Breast epithelium (tissue), 4 donors: ENCODE results near the gene ERLIN1. TPM values are rescaled to one million over a fixed set of nuclear protein-coding genes. Genes with fewer than 3 reads are reported as not detected.

Experiments used
- DNase-seq, 2 donors: peaks; one replicate each; pipeline ENCODE4 v3.0.0-alpha.2; 2019; ENCODE audit warnings: low spot score in 2 of 2
- H3K27ac ChIP-seq, 2 donors: fragments of 200-600 bp; sonication (generic) in 1 of 2; one replicate each; pipeline ENCODE4 v1.5.1; 2016 to 2019; ENCODE audit warnings: mild to moderate bottlenecking in 1 of 2
- H3K27me3 ChIP-seq, 2 donors: fragments of 200-600 bp; sonication (generic) in 1 of 2; one replicate each; pipeline versions ENCODE4 v1.5.1 to v1.6.0; 2017 to 2019; ENCODE audit warnings: control low read depth in 1 of 2, mild to moderate bottlenecking in 1 of 2
- H3K36me3 ChIP-seq: fragments of 200-600 bp; one replicate; pipeline ENCODE4 v1.5.1; 2019
- H3K4me1 ChIP-seq, 2 donors: fragments of 200-600 bp; sonication (generic); one replicate each; pipeline ENCODE4 v1.5.1; 2016 to 2019; ENCODE audit warnings: control low read depth in 1 of 2
- H3K4me3 ChIP-seq, 3 donors: fragments of 200-600 bp; sonication (generic); 1 replicate in 2 of 3; 2 replicates in 1 of 3; pipeline ENCODE4 v1.5.1; 2016 to 2019; ENCODE audit warnings: mild to moderate bottlenecking in 3 of 3, moderate library complexity in 2 of 3
- H3K9me3 ChIP-seq, 2 donors: fragments of 200-600 bp; sonication (generic) in 1 of 2; one replicate each; pipeline ENCODE4 v1.5.1; 2016 to 2019; ENCODE audit warnings: control low read depth in 1 of 2
- POLR2A ChIP-seq: fragments of 450-650 bp; IDR thresholded peaks from one replicate; pipeline ENCODE4 v1.6.1; 2016; ENCODE audit warnings: antibody characterized with exemption, mild to moderate bottlenecking, moderate library complexity
- POLR2AphosphoS5 ChIP-seq, 3 donors: sonication (generic); formaldehyde crosslinking; IDR thresholded peaks; one replicate each; pipeline ENCODE4 v1.6.1; 2017; ENCODE audit warnings: antibody characterized with exemption in 3 of 3
- intact Hi-C: fragments of 100-400 bp; cut with DNase I; formaldehyde crosslinking; loops from one replicate; pipeline ENCODE4 v1.15.1; 2023; ENCODE audit warnings: low total_unique reads
- total RNA-seq, 3 donors: library from RNA; depleted of rRNA; stranded (reverse); fragments of >200 nt; gene quantifications; one replicate each; pipeline ENCODE4 v1.1.0, GENCODE V29; 2016
- TF ChIP-seq, protein P1 (sequence below), 3 donors: fragments of 450-650 bp; IDR thresholded peaks; one replicate each; pipeline ENCODE4 v1.5.1; 2016 to 2017; ENCODE audit warnings: antibody characterized with exemption in 3 of 3, mild to moderate bottlenecking in 3 of 3, moderate library complexity in 3 of 3

The ERLIN1 gene
- total RNA-seq, 3 donors from 2014 or later, result 22.4 to 30.2 (median 23.3) TPM

DNA sequence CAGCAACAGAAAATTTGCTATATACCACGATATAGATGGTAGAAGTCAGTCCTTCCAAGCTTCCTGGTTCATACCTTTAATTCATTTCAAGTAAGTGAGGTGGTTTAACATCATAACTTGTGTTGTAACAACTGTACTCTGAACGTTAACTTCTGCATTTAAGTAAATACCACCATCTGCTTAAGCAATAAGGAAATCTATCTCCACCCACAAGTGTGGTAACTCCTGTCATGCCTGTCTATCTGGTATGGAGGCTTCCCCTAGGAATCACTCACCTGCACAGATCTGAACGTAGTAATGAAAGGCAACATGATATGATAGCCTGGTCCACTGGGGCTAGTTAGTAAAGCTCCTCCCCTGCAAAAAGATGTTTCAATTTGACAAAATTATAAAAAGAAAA is 2.3 kb downstream of the ERLIN1 start:
- TF ChIP-seq, protein P1, sequence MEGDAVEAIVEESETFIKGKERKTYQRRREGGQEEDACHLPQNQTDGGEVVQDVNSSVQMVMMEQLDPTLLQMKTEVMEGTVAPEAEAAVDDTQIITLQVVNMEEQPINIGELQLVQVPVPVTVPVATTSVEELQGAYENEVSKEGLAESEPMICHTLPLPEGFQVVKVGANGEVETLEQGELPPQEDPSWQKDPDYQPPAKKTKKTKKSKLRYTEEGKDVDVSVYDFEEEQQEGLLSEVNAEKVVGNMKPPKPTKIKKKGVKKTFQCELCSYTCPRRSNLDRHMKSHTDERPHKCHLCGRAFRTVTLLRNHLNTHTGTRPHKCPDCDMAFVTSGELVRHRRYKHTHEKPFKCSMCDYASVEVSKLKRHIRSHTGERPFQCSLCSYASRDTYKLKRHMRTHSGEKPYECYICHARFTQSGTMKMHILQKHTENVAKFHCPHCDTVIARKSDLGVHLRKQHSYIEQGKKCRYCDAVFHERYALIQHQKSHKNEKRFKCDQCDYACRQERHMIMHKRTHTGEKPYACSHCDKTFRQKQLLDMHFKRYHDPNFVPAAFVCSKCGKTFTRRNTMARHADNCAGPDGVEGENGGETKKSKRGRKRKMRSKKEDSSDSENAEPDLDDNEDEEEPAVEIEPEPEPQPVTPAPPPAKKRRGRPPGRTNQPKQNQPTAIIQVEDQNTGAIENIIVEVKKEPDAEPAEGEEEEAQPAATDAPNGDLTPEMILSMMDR (IDR thresholded peaks at IDR 0.05), result no peak
- TF ChIP-seq POLR2AphosphoS5 (IDR thresholded peaks at IDR 0.05) (no peak), POLR2A (no peak)
- no peaks in the 10 kb centered on the region for H3K27me3 ChIP-seq
- DNase-seq, result no peak
- peaks cover 0 to 20% of the 10 kb centered on the region in 2 donors for H3K4me1 ChIP-seq
- intact Hi-C loops, result no loop called here
- no peaks in the 10 kb centered on the region for H3K36me3 ChIP-seq
- no peaks in the 10 kb centered on the region for H3K9me3 ChIP-seq
- H3K27ac ChIP-seq, result peak overlapping the region in 1 of 2 donors; percentile 5
- no peak overlapping the region for H3K4me3 ChIP-seq

DNA sequence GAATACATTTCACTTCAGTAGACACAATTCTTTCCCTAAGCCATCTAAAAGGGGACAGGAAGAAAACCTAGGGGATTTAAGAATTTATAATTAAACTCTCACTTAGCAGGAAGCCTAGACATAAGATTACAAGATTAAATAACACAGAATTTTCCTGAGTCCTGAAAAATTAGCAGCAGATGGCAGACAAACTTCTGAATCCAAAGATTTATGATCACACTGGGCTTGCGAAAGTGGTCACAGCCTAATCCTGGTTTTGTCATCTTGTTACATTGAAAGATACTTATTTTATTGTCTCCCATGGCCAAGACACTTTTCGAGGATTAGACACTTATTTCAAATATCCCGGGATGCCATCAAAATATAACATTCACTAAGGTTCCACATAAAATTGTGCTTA is 2.9 kb downstream of the ERLIN1 start:
- TF ChIP-seq POLR2A, result no peak
- TF ChIP-seq POLR2AphosphoS5 (IDR thresholded peaks at IDR 0.05), result no peak
- TF ChIP-seq, protein P1 (IDR thresholded peaks at IDR 0.05), result no peak
- H3K27me3 ChIP-seq, result no peaks in the 10 kb centered on the region
- H3K9me3 ChIP-seq, result no peaks in the 10 kb centered on the region
- no peak for DNase-seq
- intact Hi-C loops, result no loop called here
- H3K4me1 ChIP-seq, result peaks cover 0 to 20% of the 10 kb centered on the region in 2 donors
- no peak overlapping the region for H3K27ac ChIP-seq
- no peak overlapping the region for H3K4me3 ChIP-seq
- H3K36me3 ChIP-seq, result no peaks in the 10 kb centered on the region

DNA sequence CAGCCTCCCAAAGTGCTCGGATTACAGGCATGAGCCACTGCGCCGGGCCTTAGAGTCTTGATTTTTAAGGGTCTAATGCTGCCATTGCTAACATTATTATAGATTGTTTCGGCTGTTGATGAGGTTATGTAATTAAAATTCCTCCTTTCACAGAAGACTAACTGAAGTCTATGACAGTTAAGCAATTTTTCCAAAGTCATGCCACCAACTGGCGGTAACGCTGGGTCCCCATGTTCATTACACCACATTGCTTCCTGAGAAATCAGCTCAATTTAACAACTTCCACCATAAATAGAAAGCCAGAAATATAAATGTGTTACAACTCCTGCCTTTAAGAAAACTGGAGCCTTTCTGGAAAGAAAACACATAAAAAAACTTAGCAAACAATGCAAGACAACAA is 3.5 kb downstream of the ERLIN1 start:
- no peak overlapping the region for H3K27ac ChIP-seq
- no peak overlapping the region for H3K4me3 ChIP-seq
- H3K9me3 ChIP-seq, result no peaks in the 10 kb centered on the region
- no peak for DNase-seq
- H3K4me1 ChIP-seq, result peaks cover 0 to 18% of the 10 kb centered on the region in 2 donors
- H3K36me3 ChIP-seq, result no peaks in the 10 kb centered on the region
- no peak for TF ChIP-seq POLR2AphosphoS5 (IDR thresholded peaks at IDR 0.05)
- TF ChIP-seq, protein P1 (IDR thresholded peaks at IDR 0.05), result no peak
- no peak for TF ChIP-seq POLR2A
- H3K27me3 ChIP-seq, result no peaks in the 10 kb centered on the region
- intact Hi-C loops, result no loop called here

DNA sequence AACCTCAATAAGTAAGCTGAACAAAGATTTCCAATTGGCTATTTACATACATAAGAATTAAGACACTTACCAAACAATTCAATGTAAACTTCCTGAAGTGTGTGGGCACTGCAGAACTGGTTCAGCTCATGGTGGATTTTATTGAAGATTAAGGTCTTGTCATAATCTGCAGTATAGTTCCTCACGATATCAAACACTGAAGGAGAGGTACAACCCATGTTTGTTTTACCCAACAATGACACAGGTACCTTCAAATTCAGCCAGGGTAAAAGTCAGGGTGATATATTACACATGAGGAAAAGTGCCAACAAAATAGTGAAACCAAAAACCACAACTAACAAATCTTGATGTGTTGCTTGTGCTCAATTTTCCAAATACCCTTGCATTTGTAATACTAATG is 10.0 kb downstream of the ERLIN1 start:
- DNase-seq, result no peak
- Histone ChIP-seq H3K4me1 (no peaks in the 10 kb centered on the region), H3K9me3 (peaks cover 0 to 8% of the 10 kb centered on the region in 2 donors), H3K27me3 (no peaks in the 10 kb centered on the region), H3K27ac (no peak overlapping the region), H3K4me3 (no peak overlapping the region), H3K36me3 (peaks cover 7% of the 10 kb centered on the region)
- TF ChIP-seq, protein P1 (IDR thresholded peaks at IDR 0.05), result no peak
- no peak for TF ChIP-seq POLR2AphosphoS5 (IDR thresholded peaks at IDR 0.05)
- intact Hi-C loops, result no loop called here

DNA sequence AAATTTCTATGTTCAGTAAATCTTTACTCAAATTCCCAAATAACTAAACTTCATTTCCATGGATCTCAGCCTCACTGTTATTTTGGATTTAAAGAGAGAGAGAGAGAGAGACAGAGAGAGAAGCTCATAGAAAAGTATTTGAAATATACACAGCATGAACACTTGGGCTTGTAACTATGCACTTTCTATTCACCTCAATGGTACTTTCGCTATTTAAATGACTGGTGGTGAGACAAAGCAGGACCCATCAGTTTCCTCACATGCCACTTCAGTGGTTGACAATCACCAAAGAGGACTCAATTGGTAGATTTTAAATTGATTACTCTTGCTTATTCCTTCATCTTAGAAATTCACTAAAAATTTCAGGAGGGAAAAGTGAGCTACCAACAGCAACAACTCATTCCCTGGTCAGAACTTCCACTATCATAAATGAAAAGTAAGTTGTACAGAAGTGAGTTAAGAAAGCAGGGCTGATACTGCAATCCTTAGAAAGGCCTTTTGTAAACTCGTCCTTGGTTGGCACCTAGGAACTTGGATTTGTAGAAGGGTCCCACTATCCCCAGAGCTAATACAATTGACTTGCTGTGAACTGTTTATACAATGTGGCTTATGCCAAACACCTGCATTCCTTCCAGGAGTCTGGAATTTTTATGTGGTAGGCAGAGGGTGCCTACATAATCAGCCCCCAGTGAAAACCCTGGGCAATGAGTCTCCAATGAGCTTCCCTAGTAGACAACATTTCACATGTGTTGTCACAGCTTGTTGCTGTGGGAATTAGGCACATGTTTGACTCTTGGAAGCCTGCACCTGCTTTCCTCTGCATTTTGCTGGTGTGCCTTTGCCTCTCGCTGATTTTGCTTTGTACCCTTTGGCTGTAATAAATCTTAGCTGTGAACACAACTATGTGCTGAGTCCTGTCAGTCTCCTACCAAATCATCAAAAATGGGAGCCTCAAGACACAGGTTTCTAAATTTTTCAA is 10.8 kb downstream of the ERLIN1 start:
- TF ChIP-seq POLR2AphosphoS5 (IDR thresholded peaks at IDR 0.05) (no peak), POLR2A (no peak)
- TF ChIP-seq, protein P1 (IDR thresholded peaks at IDR 0.05), result no peak
- intact Hi-C loops, result no loop called here
- DNase-seq, result no peak
- H3K4me1 ChIP-seq, result no peaks in the 10 kb centered on the region
- no peak overlapping the region for H3K4me3 ChIP-seq
- no peak overlapping the region for H3K27ac ChIP-seq
- H3K9me3 ChIP-seq, result peaks cover 0 to 8% of the 10 kb centered on the region in 2 donors
- H3K36me3 ChIP-seq, result peaks cover 7% of the 10 kb centered on the region
- H3K27me3 ChIP-seq, result no peaks in the 10 kb centered on the region
